Measurements from ENCODE around the gene ACOT11.

Gene ACOT11

DNA sequence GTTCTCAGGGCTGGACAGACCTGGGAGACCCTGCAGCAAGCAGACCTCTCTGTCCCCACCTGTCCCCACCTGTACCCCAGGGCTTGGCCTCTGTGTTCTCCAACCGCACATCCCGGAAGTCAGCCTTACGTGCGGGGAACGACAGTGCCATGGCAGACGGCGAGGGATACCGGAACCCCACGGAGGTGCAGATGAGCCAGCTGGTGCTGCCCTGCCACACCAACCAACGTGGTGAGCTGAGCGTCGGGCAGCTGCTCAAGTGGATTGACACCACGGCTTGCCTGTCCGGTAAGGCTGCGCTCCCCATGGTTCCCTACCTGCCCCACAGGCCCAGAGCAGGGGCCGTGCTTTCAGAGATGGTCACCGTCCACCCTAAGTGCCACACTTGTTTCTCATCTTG lies 36.5 kb downstream of the ACOT11 start:
- DNase-seq (ENCODE audit: low read depth in 2 of 2, low spot score in 1 of 2): no peak

DNA sequence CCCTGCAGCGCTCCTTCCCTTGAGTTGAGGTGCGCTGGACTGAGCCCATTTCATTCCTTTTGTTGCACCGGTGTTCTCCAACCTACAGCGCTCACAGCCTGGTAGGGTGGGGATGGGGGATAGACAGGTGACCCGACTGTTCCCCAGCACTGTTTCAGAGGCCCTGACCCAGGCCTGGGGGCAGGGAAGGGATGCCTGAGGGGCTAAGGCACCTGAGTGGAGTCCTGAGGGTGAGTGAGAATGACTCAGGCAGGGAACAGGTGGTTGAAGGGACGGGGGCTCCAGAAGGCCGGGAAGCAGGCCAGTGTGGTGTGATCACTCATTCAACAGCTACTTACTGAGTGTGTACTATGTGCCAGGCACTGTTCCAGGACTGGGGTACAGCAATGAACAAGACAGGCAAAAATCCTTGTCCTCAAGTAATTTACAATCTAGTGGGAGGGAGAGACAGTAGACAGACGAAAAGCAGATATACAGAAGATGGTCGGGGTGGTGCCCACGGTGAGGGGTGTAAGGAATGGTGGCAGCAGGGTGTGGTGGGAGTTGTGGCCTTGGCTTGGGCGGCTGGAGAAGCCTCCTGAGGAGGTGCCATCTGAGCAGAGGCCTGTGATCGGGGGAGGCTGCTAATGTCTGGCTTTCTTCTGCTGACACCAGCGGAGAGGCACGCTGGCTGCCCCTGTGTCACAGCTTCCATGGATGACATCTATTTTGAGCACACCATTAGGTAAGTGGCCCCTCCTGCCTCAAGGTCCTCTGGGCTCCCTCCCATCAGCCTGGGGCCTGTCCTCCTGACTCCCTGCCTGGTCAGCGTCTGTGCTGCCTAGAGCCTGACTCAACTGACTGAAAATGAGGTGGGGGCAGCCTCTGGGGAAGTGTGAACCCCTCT lies 37.4 kb downstream of the ACOT11 start:
- no peak for DNase-seq (ENCODE audit: low read depth in 2 of 2, low spot score in 1 of 2)

DNA sequence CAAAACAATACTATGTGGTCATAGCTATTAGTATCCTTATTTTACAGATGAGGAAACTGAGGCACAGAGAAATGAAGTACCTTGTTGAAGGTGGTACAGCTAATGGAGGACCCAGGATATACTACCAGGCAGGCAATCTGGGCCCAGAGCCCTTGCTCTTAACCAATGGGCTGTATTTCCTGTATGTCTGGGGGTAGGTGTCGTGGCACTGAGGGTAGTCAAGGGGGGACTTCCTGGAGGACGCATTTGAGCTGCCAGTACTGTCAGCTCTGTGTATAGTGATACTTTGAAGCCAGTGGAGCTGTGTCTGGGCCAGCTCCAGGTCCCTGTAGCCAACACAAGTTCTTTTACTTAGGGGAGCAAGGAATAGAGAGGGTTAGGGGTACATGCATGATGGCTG lies 40.3 kb downstream of the ACOT11 start:
- no peak for DNase-seq (ENCODE audit: low read depth in 2 of 2, low spot score in 1 of 2)

DNA sequence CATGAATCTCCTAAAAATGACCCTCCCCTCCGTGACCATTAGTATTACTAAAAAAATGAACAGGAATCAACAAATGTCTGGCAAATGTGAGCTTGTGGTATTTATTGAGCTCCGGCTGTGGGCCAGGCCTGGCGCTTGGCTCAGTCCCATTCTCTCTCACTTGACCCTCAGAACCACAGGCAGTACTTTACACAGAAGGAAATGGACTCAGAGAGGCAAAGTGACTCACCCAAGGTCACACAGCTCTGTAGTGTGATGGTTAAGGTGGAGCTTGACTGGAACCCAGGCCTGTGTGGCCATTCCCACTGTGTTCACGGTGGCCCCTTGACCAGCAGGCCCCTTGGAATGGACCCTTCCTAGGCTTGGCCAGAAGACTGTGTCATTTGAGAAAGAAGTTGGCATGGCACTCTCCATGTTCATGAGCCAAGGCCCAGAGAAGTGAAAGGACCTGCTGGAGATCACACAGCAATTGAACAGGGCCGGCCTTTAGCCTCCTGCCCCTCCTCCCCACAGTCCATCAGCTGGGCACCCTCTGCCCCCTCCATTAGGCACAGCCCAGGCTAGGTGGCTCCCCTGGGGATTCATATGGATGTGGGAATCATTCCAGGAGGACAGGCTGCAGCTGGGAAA lies 43.2 kb downstream of the ACOT11 start:
- no peak for DNase-seq (ENCODE audit: low read depth in 2 of 2, low spot score in 1 of 2)

DNA sequence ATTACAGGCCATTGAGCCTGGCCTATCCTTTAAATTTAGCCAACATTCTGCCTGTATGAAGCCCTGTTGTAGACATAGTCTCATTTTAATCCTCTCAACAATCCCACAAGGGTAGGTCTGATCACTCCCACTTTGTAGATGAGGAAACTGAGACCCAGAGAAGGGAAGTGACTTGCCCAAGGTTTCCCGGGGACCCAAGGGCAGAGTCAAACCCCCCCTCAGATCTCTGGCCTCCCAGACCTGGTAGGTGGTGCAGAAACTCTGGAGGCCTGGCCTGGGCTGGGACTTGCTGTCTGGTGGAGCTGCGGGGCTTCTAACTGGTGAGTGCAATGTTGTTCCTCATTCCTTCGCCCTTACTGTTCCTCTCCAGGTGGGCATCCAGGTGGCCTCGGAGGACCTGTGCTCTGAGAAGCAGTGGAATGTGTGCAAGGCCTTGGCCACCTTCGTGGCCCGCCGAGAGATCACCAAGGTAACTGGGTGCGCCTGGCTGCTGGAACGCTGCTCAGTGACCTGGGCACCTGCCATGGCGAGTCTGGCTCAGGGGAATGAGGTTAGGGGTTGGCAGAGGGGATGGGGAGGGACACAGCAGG lies 45.6 kb downstream of the ACOT11 start:
- no peak for DNase-seq (ENCODE audit: low read depth in 2 of 2, low spot score in 1 of 2)

DNA sequence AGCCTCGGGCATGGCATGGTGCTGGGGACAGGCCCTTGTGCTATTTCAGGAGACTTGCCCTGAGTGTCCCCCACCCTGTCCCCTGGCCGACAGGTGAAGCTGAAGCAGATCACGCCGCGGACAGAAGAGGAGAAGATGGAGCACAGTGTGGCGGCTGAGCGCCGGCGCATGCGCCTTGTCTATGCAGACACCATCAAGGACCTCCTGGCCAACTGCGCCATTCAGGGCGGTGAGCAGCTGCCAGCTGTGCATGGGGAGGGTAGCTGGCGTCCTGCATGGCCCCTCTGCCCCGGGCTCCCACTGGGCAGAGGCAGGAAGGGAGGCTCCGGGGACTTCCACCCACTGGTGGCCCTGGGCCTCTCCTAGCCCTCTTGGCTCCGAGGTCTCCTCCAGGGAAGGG lies 46.4 kb downstream of the ACOT11 start:
- DNase-seq (ENCODE audit: low read depth in 2 of 2, low spot score in 1 of 2): no peak

DNA sequence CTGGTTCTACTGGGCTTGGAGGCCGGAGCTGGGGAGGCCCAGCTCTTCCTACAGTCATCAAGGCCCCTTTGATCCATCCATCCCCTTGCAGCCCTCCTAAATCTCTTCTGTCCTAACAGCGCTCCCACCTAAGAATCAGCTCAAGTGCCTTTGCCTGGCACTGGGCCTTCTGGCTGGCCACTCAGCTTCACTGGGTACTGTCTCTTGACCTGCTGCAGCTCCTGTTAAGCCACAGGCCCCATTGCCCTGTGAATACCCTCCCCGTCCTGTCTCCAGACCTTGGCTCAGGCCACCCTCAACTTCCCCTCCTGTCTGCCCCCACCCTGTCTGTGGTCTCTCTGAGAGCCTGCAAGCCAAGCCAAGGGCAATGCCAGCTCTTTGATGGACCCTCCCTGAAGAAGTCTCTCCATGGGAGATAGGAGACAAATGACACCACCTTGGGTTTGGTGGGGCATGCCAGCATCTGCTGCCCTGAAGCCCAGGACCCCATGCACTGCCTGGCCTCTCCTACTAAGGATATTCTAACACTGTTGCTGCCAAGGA lies 48.0 kb downstream of the ACOT11 start:
- no peak for DNase-seq (ENCODE audit: low read depth in 2 of 2, low spot score in 1 of 2)

DNA sequence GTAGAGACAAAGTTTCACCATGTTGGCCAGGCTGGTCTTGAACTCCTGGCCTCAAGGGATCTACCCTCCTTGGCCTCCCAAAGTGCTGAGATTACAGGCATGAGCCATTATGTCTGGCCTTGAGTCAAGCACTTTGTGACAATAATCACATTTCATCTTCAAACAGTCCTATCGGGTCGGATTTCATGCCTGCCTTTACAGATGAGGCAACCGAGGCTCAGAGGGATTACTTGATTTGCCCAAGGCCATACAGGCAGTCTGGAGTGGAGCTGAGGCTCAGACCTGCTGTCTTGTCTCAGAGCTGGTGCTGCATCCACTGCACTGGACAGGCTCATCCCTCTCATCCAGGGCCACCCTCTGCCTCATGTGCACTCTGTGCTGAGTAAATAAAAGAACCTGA lies 48.7 kb downstream of the ACOT11 start:
- no peak for DNase-seq (ENCODE audit: low read depth in 2 of 2, low spot score in 1 of 2)

DNA sequence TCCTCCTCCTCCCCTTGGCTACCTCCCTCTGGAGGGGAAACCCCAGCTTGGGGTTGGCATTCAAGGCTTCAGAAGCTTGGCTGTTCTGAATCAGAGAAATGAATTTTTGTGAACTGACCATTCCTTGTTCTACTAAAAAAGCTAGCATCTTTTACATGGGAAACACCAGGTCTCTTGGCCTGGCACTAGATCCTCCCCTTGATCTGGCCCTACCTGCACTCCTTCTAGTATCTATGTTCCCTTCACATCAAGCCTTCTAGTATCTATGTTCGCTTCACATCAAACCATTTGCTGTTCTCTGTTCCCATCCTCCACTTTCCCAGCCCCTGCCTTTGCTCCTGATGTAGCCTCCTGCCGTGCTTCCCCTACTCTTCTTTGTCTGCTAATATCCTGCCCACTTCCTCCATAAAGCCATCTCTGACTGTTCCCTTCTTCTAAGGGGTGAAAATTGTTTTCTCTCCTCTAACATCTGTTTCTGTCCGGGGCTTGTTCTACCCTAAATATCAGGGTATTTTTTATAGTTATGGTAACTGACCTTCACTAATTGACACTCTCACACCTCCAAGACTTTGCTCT lies 49.5 kb downstream of the ACOT11 start:
- no peak for DNase-seq (ENCODE audit: low read depth in 2 of 2, low spot score in 1 of 2)

DNA sequence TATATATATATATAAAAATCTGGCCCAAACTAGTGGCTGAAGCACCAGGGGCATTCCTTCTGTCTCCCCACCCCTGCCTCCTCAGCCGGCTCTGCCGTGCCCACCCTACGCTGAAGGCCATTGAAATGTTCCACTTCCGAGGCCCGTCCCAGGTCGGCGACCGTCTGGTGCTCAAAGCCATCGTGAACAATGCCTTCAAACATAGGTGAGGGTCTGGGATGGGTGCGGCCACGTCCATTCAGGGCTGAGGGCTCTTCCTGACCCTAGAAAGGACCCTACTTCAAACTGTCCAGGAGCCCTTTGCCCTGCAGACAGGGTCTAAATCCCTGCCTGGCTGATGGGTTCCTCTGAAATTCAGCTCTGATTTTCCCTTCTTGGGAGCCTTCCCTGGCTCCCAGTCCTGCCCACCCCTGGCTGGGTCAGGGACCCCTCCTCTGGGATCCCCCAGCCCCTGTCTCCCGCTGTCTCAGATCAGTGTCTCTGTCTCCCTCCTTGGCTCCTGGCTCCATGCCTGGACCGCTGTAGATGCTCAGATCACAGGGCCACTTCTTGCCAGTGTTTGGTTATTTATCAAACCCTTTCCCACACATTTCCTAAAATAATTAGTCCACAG lies 51.3 kb downstream of the ACOT11 start:
- DNase-seq (ENCODE audit: low read depth in 2 of 2, low spot score in 1 of 2): no peak

DNA sequence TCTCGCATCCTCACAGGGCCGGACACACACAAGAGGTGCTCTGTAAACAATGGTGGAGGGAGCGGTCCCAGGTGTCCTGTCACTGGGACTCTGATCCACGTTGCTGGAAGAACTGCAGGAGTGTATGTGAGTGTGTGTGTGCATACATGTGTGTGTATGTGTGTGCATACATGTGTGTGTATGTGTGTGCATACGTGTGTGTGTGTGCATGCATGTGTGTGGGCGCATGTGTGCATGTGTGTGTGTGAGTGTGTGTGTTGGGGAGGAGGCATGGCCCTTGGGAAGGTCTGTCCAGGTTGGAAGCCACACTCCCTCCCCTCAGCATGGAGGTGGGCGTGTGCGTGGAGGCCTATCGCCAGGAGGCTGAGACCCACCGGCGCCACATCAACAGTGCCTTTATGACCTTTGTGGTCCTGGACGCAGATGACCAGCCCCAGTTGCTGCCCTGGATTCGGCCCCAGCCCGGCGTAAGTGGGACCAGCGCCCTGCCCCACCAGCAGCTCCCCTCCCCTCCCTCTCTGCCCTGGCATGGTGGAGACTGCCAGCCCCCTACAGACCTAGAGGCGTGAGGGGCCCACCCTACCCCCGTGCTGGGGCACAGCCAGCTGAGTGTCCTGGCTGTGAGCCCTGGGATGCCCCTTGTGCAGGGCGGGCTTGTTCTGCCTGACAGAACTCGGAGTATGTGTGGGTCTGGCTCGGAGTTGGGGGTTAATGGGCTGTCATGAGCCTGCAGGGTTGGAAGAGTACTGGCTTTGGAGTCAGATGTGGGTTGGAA lies 53.1 kb downstream of the ACOT11 start:
- no peak for DNase-seq (ENCODE audit: low read depth in 2 of 2, low spot score in 1 of 2)

DNA sequence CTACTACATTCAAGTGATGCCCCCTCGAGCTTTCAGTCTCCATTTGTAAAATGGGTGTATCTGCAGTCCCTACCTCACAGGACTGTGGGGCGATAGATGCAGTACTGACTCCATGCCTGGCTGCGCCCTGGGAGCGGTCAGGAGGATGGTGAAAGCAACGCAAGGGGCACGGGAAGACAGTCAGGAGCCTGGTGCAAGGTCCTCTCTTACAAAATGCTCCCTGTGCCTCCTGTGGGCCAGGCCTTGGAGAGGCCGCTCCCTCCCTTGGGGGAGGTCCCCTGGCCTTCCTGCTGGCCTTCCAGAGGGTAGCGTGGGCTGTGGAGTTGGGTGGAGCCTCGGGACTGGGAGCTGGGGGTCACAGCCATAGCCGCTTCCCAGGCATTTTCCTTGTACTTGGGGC lies 53.7 kb downstream of the ACOT11 start:
- DNase-seq (ENCODE audit: low read depth in 2 of 2, low spot score in 1 of 2): no peak

DNA sequence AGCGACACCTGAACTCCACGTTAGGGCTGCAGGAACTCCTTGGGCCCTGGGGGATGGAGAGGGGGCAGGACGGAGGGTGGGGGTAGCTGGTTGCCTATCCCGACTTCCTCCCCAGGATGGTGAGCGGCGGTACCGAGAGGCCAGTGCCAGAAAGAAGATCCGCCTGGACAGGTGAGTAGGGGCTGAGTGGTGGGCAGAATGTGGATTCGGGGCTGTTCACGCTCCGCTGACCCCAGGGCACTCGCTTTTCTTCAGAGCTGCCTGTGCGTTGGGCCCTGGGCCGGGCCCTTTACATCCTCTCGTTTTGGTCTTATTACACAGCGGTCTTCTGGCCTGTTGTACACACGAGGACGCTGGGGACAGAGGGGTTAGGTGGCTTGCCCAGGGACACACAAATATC lies 54.5 kb downstream of the ACOT11 start:
- no peak for DNase-seq (ENCODE audit: low read depth in 2 of 2, low spot score in 1 of 2)

DNA sequence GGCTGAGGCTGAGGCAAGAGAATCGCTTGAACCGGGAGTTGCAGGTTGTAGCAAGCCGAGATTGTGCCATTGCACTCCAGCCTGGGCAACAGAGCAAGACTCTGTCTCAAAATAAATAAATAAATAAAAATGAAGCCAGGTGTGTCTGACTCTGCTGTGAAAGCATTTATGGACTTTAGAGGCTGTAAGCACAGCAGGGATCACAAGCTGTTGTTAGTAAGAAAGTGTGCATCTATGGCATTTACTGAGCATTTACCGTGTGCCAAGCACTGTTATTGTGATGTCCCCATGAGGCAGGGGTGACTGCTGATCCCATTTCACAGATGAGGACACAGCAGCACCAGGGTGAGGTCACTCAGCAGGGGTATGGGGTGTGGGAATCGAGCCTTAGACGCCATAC lies 55.2 kb downstream of the ACOT11 start:
- no peak for DNase-seq (ENCODE audit: low read depth in 2 of 2, low spot score in 1 of 2)

DNA sequence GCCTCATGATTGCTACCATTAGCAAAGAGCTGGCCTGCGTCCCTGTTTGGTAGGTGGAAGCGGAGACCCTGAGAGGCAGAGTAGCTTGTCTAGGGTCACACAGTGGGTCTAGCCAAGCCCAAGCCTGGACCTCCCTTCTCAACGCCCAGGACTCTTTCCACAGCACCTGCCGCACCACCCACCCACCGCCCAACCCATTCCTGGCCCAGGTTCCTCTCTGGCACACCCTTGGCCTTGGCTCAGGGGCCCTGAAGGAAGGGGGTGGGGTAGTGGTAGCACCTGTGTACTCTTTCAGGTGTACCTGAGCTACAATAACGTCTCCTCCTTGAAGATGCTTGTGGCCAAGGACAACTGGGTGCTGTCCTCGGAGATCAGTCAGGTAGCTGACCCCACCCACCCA lies 56.0 kb downstream of the ACOT11 start:
- DNase-seq (ENCODE audit: low read depth in 2 of 2, low spot score in 1 of 2): no peak

DNA sequence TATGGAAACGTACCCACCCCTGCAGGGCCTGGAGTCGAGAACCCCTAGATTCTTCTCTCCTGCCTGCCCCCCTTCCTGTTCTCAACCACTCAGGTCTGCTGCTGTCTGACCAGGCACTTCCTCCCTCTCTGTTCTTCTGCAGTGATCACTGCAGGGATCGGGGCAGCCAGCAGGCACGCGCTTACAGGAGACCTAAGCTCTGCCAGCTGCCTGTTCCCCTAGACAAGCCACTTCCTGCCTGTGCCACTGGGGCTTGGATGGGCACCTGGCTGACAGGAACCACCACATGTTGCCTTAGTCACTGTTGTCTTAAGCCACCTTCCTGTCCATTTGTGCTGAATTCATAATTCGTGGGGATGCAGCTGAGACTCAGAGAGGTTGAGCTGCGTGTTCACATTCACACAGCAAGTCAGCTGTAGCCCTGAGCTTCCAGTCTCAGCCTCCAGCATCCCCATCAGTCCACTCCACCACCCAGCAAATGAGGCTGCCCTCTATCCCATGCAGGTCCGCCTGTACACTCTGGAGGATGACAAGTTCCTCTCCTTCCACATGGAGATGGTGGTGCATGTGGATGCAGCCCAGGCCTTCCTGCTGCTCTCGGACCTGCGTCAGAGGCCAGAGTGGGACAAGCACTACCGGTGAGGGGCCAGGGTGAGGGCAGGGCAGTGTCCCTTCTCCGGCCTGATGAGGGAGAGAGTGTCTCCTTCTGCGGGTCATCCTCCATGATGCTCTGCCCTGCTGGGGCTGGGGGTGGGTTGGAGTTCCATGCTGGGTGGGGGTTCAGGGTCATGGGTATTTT lies 56.7 kb downstream of the ACOT11 start:
- DNase-seq (ENCODE audit: low read depth in 2 of 2, low spot score in 1 of 2): peak in 1 of 2 donors; percentile 2

DNA sequence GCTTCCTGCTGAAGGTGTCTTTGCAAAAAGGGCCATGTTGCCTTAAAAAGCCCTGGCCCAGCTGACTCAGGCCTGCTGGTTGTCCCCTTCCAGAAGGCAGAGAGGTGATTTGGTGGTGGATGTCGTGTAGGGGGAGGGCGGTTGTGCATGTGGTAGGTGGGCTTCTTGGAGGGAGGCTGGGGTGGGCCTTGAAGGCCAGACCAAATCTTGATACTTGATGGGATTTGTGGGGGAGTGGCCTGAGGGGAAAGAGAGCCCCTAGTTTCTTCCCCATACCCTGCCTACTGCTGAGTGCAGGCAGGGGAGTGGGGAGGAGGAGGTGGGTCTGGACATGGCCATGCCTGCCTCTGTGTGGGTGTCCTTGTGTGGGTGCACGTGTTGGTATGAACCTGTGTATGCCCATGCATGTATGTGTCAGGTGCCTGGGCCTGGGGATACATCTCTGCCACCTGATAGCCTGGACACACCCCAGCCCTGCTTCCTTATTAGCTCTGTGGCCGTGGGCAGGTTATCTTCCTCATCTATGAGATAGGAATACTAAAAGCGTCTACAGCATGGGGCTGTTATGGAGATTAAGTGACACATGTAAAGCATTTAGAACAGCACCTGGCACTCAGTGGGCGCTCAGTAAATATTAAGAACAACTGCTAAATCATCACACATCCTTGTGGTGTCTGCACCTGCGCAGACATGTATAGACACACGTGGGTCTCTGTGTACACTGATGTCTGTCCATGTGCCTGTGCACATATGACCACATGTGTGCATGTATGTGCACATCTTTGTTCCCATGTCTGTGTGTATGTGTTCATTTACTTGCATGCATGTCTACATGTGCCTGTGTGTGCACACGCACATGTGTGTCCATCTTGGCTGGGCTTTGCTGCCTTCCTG lies 58.3 kb downstream of the ACOT11 start:
- DNase-seq (ENCODE audit: low read depth in 2 of 2, low spot score in 1 of 2): no peak

DNA sequence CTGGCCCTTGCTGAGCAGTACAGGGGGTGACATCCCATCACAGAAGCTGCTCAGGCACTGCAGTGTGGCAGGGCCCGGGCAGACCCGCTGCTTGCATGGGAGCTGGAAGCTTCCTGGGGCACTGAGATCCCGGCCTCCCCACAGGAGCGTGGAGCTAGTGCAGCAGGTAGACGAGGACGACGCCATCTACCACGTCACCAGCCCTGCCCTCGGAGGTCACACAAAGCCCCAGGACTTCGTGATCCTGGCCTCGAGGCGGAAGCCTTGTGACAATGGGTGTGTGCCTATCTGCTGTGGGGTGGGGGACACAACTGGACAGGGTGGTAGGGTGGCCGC lies 58.9 kb downstream of the ACOT11 start:
- DNase-seq (ENCODE audit: low read depth in 2 of 2, low spot score in 1 of 2): no peak
